B cell (primary cell): ENCODE data around the gene MYO16. TPM values are rescaled to one million over a fixed set of nuclear protein-coding genes. Genes with fewer than 3 reads are reported as not detected.

Experiments used
- ATAC-seq: fragments of 200-7000 bp; cut with Tn5 transposase; one replicate; pipeline ENCODE4 v1.10.0; 2021; ENCODE audit warnings: low read depth, mild to moderate bottlenecking, moderate number of reproducible peaks, moderate library complexity
- CTCF ChIA-PET: fragments of 350-600 bp; sonication (Branson Sonifier 250); formaldehyde crosslinking; loops from one replicate; lab custom pipeline; 2021; ENCODE audit warnings: antibody characterized with exemption, inconsistent platforms; lab: Charles Lee
- POLR2A ChIA-PET: fragments of 350-600 bp; sonication (Branson Sonifier 250); formaldehyde crosslinking; loops from one replicate; lab custom pipeline; 2021; ENCODE audit warnings: antibody characterized with exemption; lab: Charles Lee
- DNase-seq: peaks from one replicate; pipeline ENCODE4 v3.0.0; 2013
- H2AFZ ChIP-seq: 2 replicates; pipeline ENCODE4 v1.6.1; 2012; ENCODE audit warnings: mild to moderate bottlenecking, low read depth, low read length; ENCODE audit not compliant: insufficient read depth, poor library complexity, severe bottlenecking
- H3K27ac ChIP-seq, 2 donors: 1 replicate in 1 of 2; 2 replicates in 1 of 2; pipeline ENCODE4 v1.5.1; 2012 to 2013; ENCODE audit warnings: low read length in 2 of 2, mild to moderate bottlenecking in 2 of 2, moderate library complexity in 1 of 2
- H3K27me3 ChIP-seq, 4 experiments: fragments of 200-600 bp in 1 of 4; sonication (generic) in 1 of 4; replicated peaks in 1 of 4; 1 replicate in 2 of 4; 2 replicates in 2 of 4; pipeline versions ENCODE4 v1.6.1 to v1.7.0; 2013 to 2016; ENCODE audit warnings: low read length in 3 of 4, mild to moderate bottlenecking in 2 of 4, mixed read lengths in 1 of 4, moderate library complexity in 1 of 4; ENCODE audit not compliant: insufficient read depth in 4 of 4, control insufficient read depth in 3 of 4; ENCODE audit errors: control extremely low read depth in 1 of 4
- H3K36me3 ChIP-seq, 2 experiments: replicated peaks in 1 of 2; 1 replicate in 1 of 2; 2 replicates in 1 of 2; pipeline versions ENCODE4 v1.6.1 to v1.7.1; 2013; ENCODE audit warnings: low read length in 1 of 2; ENCODE audit not compliant: insufficient read depth in 2 of 2, control insufficient read depth in 1 of 2; ENCODE audit errors: control extremely low read depth in 1 of 2, extremely low read depth in 1 of 2
- H3K4me1 ChIP-seq, 2 donors: fragments of 200-600 bp in 1 of 2; sonication (generic) in 1 of 2; 1 replicate in 1 of 2; 2 replicates in 1 of 2; pipeline versions ENCODE4 v1.5.1 to v1.6.1; 2013 to 2017; ENCODE audit warnings: low read length in 2 of 2; ENCODE audit not compliant: control insufficient read depth in 2 of 2, insufficient read depth in 2 of 2
- H3K4me2 ChIP-seq: replicated peaks from 2 replicates; pipeline ENCODE3; 2012; ENCODE audit warnings: mild to moderate bottlenecking, low read depth, low read length; ENCODE audit not compliant: poor library complexity, severe bottlenecking
- H3K4me3 ChIP-seq, 5 experiments: fragments of 200-600 bp in 1 of 5; sonication (generic) in 1 of 5; 1 replicate in 3 of 5; 2 replicates in 2 of 5; pipeline versions ENCODE4 v1.5.1 to v1.7.0; 2011 to 2016; ENCODE audit warnings: low read length in 4 of 5, mild to moderate bottlenecking in 4 of 5, low read depth in 2 of 5, control low read depth in 1 of 5, moderate library complexity in 1 of 5; ENCODE audit not compliant: insufficient read depth in 1 of 5; ENCODE audit errors: control extremely low read depth in 1 of 5, extremely low read depth in 1 of 5
- H3K79me2 ChIP-seq: fragments of 200-600 bp; sonication (generic); one replicate; pipeline ENCODE4 v1.6.0; 2016; ENCODE audit warnings: low read length; ENCODE audit not compliant: control insufficient read depth, insufficient read depth
- H3K9ac ChIP-seq: fragments of 200-600 bp; sonication (generic); 2 replicates; pipeline ENCODE4 v1.6.1; 2017; ENCODE audit warnings: mild to moderate bottlenecking, low read length, moderate library complexity
- H3K9me3 ChIP-seq, 3 donors: one replicate each; pipeline versions ENCODE4 v1.6.1 to v1.7.1; 2013; ENCODE audit warnings: low read length in 2 of 3; ENCODE audit not compliant: control insufficient read depth in 2 of 3, insufficient read depth in 1 of 3; ENCODE audit errors: control extremely low read depth in 1 of 3
- H4K20me1 ChIP-seq: 2 replicates; pipeline ENCODE4 v1.6.0; 2012; ENCODE audit warnings: mild to moderate bottlenecking, low read length; ENCODE audit not compliant: insufficient read depth, control insufficient read depth, poor library complexity, severe bottlenecking
- H3K27ac Mint-ChIP-seq: one replicate; pipeline ENCODE4 v1.8.0; 2021; ENCODE audit warnings: mixed read lengths
- H3K27me3 Mint-ChIP-seq: one replicate; pipeline ENCODE4 v1.8.0; 2021; ENCODE audit warnings: mixed read lengths
- H3K4me1 Mint-ChIP-seq: one replicate; pipeline ENCODE4 v1.8.0; 2021; ENCODE audit warnings: mixed read lengths
- H3K4me3 Mint-ChIP-seq: one replicate; pipeline ENCODE4 v1.8.0; 2021; ENCODE audit warnings: mixed read lengths
- H3K9me3 Mint-ChIP-seq: one replicate; pipeline ENCODE4 v1.8.0; 2022; ENCODE audit warnings: mixed read lengths; ENCODE audit not compliant: insufficient read depth
- CTCF ChIP-seq: fragments of 200-600 bp; IDR thresholded peaks from one replicate; pipeline ENCODE4 v1.8.0; 2022; ENCODE audit warnings: antibody characterized with exemption, mild to moderate bottlenecking
- EZH2 ChIP-seq: IDR thresholded peaks from 2 replicates; pipeline ENCODE4 v1.6.1; 2012; ENCODE audit warnings: borderline replicate concordance, low read depth, mild to moderate bottlenecking, moderate library complexity, low read length; ENCODE audit not compliant: insufficient read depth, poor library complexity, severe bottlenecking
- WGBS: methylation state at CpG from one replicate; pipeline ENCODE4 v1.1.5; 2013; ENCODE audit warnings: missing lambda C conversion rate; ENCODE audit not compliant: insufficient coverage; 5-methylcytosine and 5-hydroxymethylcytosine counted together
- intact Hi-C: fragments of 100-400 bp; cut with micrococcal nuclease; formaldehyde crosslinking; loops from one replicate; pipeline ENCODE4 v1.10.0; 2022
- polyA plus RNA-seq: library from polyadenylated mRNA; depleted of rRNA; stranded (reverse); fragments of >200 nt; gene quantifications from 2 replicates; pipeline ENCODE4 v1.2.3, GENCODE V29; 2012
- total RNA-seq, 2 donors: library from RNA; stranded (reverse); fragments of 120-200 nt in 1 of 2; gene quantifications; 1 replicate in 1 of 2; 2 replicates in 1 of 2; pipeline versions ENCODE4 v1.2.3 to v1.2.4, GENCODE V29; 2013 to 2022

MYO16 gene
- total and polyA plus RNA-seq, 2 donors (not counting 1 experiment from before 2014, with no cell fraction given) = not detected

- ATAC-seq (no peak), DNase-seq (no peak)
- intact Hi-C loops = no loop called here
- ChIA-PET POLR2A (no interaction called here), CTCF (interaction anchor here (0.9 kb wide), 1 partner anchor 9 kb away, joined by 3 read pairs; no protein-coding TSS in a partner anchor)
- Histone ChIP-seq H3K9ac (no peak overlapping the region), H3K4me1 (no peaks in the 10 kb centered on the region), H2AFZ (no peak overlapping the region), H3K4me2 (no peak overlapping the region), H3K27ac (no peak overlapping the region), H4K20me1 (no peaks in the 10 kb centered on the region), H3K79me2 (no peaks in the 10 kb centered on the region), H3K27me3 (no peaks in the 10 kb centered on the region), H3K4me3 (no peak overlapping the region), H3K36me3 (no peaks in the 10 kb centered on the region), H3K9me3 (no peaks in the 10 kb centered on the region)
- Mint-ChIP-seq H3K4me3 (no peak overlapping the region), H3K4me1 (no peaks in the 10 kb centered on the region), H3K9me3 (no peaks in the 10 kb centered on the region), H3K27me3 (no peaks in the 10 kb centered on the region), H3K27ac (no peak overlapping the region)
- 100% methylated on average over 1 of the region's 2 CpGs for WGBS
- no peak for TF ChIP-seq EZH2
- no peak for TF ChIP-seq CTCF
These were observed 494.6 kb downstream of the MYO16 start for GRCh38 chr13:109123971-109124370.

GRCh38 chr13:109126178-109126577, 496.8 kb downstream of the MYO16 start:
- CTCF ChIA-PET = no interaction called here
- ATAC-seq (no peak), DNase-seq (no peak)
- Histone ChIP-seq H3K9me3 (no peaks in the 10 kb centered on the region), H4K20me1 (no peaks in the 10 kb centered on the region), H3K36me3 (no peaks in the 10 kb centered on the region), H3K27me3 (no peaks in the 10 kb centered on the region), H3K9ac (no peak overlapping the region), H3K27ac (no peak overlapping the region), H3K4me1 (peaks cover 3 to 4% of the 10 kb centered on the region in 2 donors), H2AFZ (no peak overlapping the region), H3K4me3 (no peak overlapping the region), H3K4me2 (no peak overlapping the region), H3K79me2 (no peaks in the 10 kb centered on the region)
- H3K27me3 Mint-ChIP-seq = no peaks in the 10 kb centered on the region
- intact Hi-C loops = no loop called here
- WGBS = no CpG with 5 or more reads among the region's 5 CpGs
- no peak overlapping the region for H3K4me3 Mint-ChIP-seq
- no peak for TF ChIP-seq EZH2
- TF ChIP-seq CTCF = no peak
- H3K9me3 Mint-ChIP-seq = no peaks in the 10 kb centered on the region
- H3K4me1 Mint-ChIP-seq = peaks cover 11% of the 10 kb centered on the region
- H3K27ac Mint-ChIP-seq = no peak overlapping the region
- POLR2A ChIA-PET = no interaction called here
